CD4-positive, alpha-beta T cell treated with Interleukin-15 for 1 hour (primary cell): ENCODE data around the gene PLA2G12B.
"Not testable (repeated sequence)": the region's sequence is repeated elsewhere in the genome, so short reads cannot be mapped to it uniquely, and the experiment has no call there.

Experiments
- DNase-seq: peaks from one replicate; pipeline ENCODE4 v3.0.0-alpha.2; 2020

PLA2G12B gene

GRCh38 chr10:72932259-72933015 is 22.2 kb downstream of the PLA2G12B start:
- DNase-seq, result no peak

DNA sequence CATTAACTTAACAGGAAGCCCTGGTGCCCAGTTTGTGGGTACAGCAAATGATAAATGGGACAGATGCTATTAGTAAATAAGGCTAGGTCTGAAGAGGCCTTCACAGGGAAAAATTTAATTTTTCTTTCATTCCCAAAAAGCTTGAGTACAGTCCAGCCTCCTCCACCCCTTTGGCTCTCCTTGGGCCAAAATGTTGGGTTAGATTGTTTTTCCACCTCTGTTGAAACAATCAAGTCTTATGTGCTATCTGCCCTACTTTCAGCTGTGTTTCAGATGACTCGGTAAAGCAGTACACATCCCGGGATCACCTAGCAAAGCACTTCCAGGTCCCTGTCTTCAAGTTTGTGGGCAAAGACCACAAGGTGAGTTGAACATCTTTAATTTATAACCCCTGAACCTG is 24.3 kb downstream of the PLA2G12B start:
- no peak for DNase-seq

DNA sequence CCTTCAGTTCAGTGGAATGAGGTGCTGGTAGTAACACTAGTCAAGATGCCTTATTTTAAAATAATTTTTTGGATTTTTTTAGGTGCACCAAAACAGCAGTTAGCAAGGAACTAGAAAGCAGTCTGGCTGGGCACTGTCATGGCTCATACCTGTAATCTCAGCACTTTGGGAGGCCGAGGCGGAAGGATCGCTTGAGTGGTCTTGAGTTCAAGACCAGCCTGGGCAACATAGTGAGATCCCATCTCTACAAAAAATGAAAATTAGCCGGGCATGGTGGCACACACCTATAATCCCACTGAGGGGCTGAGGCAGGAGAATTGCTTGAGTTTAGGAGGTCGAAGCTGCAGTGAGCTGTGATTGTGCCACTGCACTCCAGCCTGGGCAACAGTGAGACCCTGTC is 25.8 kb downstream of the PLA2G12B start:
- DNase-seq, result no peak

DNA sequence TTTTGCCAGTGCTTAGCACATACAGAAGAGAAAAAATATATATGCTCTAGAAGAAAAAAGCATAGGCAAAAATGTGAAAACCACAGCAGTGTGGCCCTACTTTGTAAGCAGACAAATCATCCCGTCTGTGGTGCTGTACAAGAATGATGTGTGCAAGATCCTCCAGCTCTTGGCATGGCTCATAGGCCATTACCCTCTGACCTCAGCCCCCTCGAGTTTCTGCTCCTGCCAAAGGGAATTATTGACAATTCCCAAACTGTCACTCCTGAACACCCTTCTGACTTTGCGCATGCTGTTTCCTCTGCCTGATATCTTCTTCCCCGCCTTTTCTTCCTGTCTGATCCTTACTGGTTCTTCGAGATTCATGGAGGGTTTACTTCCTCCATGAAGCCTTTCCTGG is 27.1 kb downstream of the PLA2G12B start:
- no peak for DNase-seq

DNA sequence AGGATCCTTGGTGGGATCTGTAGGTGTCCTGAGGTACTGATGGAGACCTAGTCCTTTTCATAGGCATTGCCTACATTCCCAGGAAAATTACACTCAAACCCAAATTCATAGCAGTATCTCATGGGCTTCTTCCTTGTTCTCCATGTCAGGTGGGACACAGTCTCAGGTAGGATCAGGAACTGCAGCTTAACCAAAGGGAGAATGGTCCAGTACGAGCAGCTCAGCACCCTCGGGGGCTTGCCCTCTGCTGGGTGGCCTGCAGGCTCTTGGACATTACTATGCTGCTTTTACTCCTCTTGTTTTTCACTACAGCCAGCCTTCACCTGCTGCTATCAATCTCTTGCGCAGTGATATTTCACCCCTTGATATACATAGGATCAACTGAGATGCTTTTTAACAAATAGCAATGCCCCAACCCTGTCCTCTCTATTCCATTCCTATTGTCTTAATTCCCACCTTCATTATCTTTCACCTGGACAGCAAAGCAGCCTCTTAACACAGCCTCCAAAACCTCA is 28.6 kb downstream of the PLA2G12B start:
- no peak for DNase-seq

- no peak for DNase-seq
These were observed 30.3 kb downstream of the PLA2G12B start for GRCh38 chr10:72924351-72924750.

- not testable (repeated sequence) for DNase-seq
These were observed 33.4 kb downstream of the PLA2G12B start for GRCh38 chr10:72921147-72921683.

DNA sequence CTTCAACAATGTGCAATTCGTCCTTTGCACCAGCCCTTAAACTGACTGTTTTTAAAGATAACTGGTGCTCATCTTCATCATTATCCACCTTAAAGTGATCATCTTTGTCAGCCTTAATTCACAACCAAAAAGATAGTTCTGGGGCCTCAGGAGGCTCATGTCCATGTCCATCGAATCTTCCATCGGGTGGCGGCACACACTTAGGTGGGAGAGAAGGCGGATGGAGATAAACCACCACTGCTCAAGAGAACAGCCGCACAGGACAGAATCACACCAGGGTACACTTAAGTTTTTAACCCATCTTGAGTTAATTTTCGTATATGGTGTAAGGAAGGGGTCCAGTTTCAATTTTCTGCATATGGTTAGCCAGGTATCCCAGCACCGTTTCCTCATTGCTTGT is 36.3 kb downstream of the PLA2G12B start:
- no peak for DNase-seq

DNA sequence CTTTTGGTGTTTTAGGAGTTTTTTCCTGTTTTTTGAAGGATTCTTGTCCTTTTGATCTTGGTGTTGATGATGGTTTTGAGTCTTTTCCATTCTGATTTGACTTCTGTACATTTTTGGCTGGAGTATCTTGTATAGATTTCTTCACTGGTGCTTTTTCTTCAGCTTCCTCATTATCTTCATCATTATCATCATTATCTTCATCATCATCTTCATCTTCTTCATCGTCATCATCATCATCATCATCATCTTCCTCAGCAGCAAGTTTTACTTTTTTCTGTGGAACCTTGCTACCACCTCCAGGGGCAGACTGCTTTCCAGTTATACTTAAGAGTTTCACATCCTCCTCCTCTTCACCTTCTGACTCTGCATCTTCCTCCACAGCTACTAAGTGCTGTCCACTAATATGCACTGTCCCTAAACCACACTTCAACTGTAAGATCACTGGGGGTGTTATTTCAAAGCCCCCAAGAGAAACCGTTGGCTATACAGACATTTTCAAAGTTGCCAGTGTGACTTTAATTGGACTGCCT is 36.7 kb downstream of the PLA2G12B start:
- not testable (repeated sequence) for DNase-seq

- DNase-seq, result not testable (repeated sequence)
These were observed 37.4 kb downstream of the PLA2G12B start for GRCh38 chr10:72917201-72917600.

GRCh38 chr10:72913287-72913686 is 41.3 kb downstream of the PLA2G12B start:
- DNase-seq, result no peak

- no peak for DNase-seq
These were observed 41.9 kb downstream of the PLA2G12B start for GRCh38 chr10:72912736-72913135.

- DNase-seq, result no peak
These were observed 42.8 kb downstream of the PLA2G12B start for GRCh38 chr10:72911758-72912157.

- no peak for DNase-seq
These were observed 43.9 kb downstream of the PLA2G12B start for GRCh38 chr10:72910705-72911104.

GRCh38 chr10:72906446-72906845 is 48.2 kb downstream of the PLA2G12B start:
- DNase-seq, result no peak

DNA sequence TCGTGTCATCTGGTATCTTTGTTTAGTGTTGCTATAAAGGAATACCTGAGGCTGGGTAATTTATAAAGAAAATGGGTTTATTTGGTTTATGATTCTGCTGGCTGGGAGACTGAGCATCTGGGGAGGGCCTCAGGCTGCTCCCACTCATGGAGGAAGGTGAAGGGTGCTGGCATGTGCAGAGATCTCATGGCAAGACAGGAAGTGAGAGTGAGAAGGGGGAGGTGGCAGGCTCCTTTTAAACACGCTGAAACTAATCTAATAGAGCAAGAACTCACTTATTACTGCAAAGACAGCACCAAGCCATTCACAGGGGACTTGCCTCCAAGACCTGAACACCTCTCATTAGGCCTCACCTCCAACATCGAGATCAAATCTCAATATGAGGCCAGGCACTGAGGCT is 49.8 kb downstream of the PLA2G12B start:
- no peak for DNase-seq

GRCh38 chr10:72903941-72904446 is 50.6 kb downstream of the PLA2G12B start:
- DNase-seq, result not testable (repeated sequence)

DNA sequence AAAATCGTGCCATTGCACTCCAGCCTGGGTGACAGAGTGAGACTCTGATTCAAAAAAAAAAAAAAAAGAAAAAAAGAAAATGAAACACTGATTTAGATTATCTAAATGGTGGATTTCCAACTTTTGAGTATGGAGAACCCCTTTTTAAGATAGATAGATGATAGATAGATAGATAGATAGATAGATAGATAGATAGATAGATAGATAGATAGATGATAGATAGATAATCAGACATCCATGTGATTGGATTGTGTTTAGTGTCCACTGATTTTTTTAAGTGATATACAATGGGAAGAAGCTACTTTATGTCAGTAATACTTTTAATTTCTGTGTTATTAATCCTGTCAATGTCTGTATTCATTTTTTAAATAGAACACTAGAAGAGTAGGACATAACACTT is 55.1 kb downstream of the PLA2G12B start:
- DNase-seq, result no peak

DNA sequence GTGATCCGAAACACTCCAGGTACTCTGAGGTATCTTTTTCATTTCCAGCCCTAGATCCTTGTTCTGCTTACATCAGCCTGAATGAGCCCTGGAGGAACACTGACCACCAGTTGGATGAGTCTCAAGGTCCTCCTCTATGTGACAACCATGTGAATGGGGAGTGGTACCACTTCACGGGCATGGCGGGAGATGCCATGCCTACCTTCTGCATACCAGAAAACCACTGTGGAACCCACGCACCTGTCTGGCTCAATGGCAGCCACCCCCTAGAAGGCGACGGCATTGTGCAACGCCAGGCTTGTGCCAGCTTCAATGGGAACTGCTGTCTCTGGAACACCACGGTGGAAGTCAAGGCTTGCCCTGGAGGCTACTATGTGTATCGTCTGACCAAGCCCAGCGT is 56.0 kb downstream of the PLA2G12B start:
- no peak for DNase-seq

DNA sequence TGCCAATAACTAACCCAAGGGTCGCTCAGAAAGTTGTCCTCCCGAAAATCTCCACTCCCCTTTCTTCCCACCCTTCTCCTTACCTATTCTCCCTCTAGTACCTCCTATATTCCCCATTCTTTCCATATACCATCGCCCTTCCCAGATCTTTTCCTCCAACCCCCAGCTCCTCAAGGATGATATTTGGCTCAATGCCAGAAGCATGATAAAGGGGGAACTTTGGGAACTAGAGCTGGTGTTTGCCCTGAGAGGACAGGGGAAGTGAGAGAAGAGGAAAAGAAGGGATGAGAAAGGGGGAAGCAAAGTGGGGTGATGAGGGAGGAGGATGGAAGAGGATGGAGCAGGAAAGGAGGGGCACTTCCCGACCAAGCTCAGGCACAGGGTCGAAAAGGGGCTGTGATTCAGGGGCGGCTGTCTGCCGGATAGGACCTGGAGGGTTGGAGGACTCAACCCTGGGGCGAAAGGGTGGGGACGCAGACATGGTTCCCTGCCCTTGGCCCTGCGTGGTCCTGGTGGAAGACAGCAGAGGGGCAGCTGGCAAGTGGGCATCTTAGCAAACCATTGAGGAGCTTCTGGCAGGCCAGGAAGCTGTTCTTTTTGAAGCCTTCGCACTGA is 59.3 kb downstream of the PLA2G12B start:
- DNase-seq, result no peak

DNA sequence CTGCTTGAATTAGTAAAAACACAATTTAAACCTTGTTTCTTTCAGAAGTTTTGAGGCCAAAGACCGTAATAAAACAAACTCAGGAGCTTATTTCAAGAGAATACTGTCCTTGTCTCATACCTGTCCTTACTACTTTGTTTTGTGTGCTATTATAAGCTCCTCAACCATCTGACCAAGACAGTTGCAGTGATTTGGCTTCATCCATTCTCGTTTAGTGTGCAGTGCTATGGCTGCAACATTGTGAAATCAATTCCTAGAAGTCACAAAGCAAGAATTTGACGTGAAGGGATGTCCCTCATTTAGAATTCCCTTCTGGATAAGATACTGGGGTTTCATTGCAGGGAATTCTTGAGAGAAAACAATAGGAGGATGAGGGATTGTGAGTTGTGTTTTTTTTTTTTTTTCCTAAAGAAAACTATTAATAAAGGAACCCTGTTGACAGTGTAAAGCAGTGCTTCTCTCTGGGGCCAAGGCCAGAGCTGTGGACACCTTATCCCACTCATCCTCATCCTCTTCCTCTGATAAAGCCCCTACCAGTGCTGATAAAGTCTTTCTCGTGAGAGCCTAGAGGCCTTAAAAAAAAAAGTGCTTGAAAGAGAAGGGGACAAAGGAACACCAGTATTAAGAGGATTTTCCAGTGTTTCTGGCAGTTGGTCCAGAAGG is 61.3 kb downstream of the PLA2G12B start, which contains the start of gene OIT3:
OIT3 (plus strand) TSS at position 604 of the 663 bp plus-strand sequence. CDS start 60 bp downstream, outside the sequence.
- no peak for DNase-seq

DNA sequence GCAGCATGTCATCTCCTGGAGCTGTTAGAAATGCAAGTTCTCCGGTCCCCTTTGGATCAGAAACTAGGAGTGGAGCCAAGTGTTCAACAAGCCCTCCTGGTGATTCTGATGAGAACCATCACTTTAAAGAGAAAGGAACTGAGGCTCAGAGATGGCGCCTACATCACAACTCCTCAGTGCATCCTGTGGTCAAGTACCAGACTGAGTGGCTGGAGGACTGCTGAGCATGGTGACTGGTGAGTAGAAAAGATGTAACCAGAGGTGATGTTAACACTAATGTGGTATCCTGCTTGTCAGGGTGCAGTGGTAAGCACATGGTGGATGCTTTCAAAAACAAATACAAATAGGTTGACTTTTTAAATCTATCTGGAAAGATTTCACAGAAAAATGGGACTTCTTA is 64.5 kb downstream of the PLA2G12B start:
- DNase-seq, result no peak

DNA sequence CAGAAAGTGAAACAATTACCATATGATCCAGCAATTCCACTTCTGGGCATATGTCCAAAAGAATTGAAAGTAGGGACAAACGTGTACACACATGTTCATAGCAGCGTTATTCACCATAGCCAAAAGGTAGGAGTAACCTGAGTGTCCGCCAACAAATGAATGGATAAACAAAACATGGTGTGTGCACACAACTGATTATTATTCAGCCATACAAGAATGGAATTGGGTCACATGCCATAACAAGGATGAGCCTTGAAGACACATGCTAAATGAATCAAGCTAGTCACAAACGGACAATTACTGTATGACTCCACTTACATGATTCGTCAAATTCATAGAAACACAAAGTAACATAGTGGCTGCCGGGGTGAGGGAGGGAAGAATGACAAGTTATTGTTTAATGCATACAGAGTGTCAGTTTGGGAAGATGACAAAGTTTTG is 65.2 kb downstream of the PLA2G12B start:
- no peak for DNase-seq
